SJCRH30 (cell line): Measurements from ENCODE around the gene FANCC. TPM values are rescaled to one million over a fixed set of nuclear protein-coding genes. Genes with fewer than 3 reads are reported as not detected.
"Not testable (repeated sequence)": the region's sequence is repeated elsewhere in the genome, so short reads cannot be mapped to it uniquely, and the experiment has no call there.

Experiments used
- DNase-seq, 2 experiments: peaks; one replicate each; pipeline ENCODE4 v3.0.0-alpha.2; 2015 to 2020
- H3K27ac ChIP-seq: fragments of 250-450 bp; sonication (Bioruptor Pico); 2 replicates; pipeline ENCODE4 v1.5.1; 2020; ENCODE audit warnings: mild to moderate bottlenecking, moderate library complexity
- H3K27me3 ChIP-seq: fragments of 250-450 bp; sonication (Bioruptor Pico); 2 replicates; pipeline ENCODE4 v1.5.1; 2020; ENCODE audit warnings: mild to moderate bottlenecking, moderate library complexity
- H3K36me3 ChIP-seq: fragments of 250-450 bp; sonication (Bioruptor Pico); 2 replicates; pipeline ENCODE4 v1.5.1; 2020; ENCODE audit warnings: mild to moderate bottlenecking, moderate library complexity
- H3K4me1 ChIP-seq: fragments of 250-450 bp; sonication (Bioruptor Pico); 2 replicates; pipeline ENCODE4 v1.5.1; 2020; ENCODE audit warnings: mild to moderate bottlenecking, moderate library complexity
- H3K4me3 ChIP-seq: fragments of 250-450 bp; sonication (Bioruptor Pico); 2 replicates; pipeline ENCODE4 v1.5.1; 2020; ENCODE audit warnings: mild to moderate bottlenecking, moderate library complexity
- H3K9me3 ChIP-seq: fragments of 250-450 bp; sonication (Bioruptor Pico); replicated peaks from 2 replicates; pipeline ENCODE4 v1.5.1; 2020; ENCODE audit warnings: mild to moderate bottlenecking, moderate library complexity
- total RNA-seq: library from RNA; depleted of rRNA; stranded (reverse); fragments of >200 nt; shearing (Covaris generic); gene quantifications from 2 replicates; pipeline ENCODE4 v1.2.3, GENCODE V29; 2014

The FANCC gene
- total RNA-seq, 1 experiment from 2014 or later = 28.7 TPM

DNA sequence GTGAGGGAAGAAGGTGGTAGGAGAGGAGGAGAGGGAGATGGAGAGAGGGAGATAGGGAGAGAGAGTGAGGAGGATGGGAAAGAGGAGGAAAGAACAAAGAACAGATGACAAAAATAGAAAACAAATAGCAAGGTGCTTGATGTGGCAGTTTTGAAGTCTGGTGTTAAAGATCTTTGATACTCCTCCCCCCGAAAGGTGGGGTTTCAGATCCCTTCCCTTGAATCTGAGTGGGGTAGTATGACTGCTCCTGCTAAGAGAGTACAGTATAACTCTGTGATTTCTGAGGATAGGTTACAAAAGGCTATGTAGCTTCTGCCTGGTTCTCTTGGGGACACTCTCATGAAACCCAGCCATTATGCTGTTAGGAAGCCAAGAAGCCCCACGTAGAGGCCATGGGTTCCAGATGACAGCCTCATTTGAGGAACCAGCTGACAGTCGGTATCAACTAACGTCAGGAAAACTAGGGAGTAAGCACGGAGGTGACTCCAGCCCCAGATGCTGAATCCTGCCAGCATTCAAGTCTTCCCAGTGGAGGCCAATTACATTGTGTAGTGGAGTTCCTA, 102.1 kb downstream of the FANCC start:
- no peaks in the 10 kb centered on the region for H3K36me3 ChIP-seq
- no peak for DNase-seq
- no peaks in the 10 kb centered on the region; the same call in 1 of the 2 replicates for H3K9me3 ChIP-seq
- H3K27me3 ChIP-seq = no peaks in the 10 kb centered on the region
- no peak overlapping the region for H3K4me3 ChIP-seq
- no peak overlapping the region for H3K27ac ChIP-seq
- peaks cover 5% of the 10 kb centered on the region; the same call in 1 of the 2 replicates for H3K4me1 ChIP-seq

DNA sequence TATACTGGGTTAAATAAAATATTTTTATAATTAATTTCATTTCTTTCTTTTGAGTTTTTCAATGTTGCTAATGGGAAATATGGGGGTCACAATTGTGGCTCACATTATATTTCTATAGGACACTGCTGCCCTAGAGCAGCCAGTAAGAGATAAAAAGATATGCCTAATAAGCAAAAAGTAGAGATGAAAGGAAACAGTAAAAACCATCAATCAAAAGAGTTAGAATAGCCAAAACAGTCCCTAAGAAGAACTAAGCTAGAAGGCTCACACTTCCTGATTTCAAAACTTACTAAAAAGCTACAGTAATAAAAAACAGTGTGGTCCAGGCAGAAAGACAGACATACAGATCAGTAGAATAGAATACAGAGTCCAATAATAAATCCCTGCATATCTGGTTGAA, 104.4 kb downstream of the FANCC start:
- H3K4me1 ChIP-seq = no peaks in the 10 kb centered on the region
- no peak overlapping the region for H3K4me3 ChIP-seq
- DNase-seq = no peak
- no peaks in the 10 kb centered on the region for H3K9me3 ChIP-seq
- no peaks in the 10 kb centered on the region for H3K27me3 ChIP-seq
- no peak overlapping the region for H3K27ac ChIP-seq
- H3K36me3 ChIP-seq = no peaks in the 10 kb centered on the region

DNA sequence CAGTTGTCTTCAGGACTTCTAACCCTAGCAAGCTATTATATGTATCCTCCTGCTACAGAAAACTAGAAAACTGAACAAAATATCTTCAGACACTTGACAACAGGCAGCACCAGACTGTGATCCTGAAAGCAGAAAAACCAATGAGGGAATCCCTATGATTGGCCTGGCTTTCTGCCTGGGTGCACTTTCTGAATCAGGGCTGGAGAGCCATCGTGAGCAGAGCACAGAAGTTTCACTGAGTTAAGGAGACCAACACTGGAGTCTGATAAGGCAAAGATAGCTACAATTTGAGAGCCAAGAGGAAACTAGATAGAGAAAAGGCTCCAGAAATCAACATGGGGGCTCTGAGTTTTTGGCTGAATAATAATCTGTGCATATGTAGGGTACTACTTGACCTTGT, 106.5 kb downstream of the FANCC start:
- peaks cover under 1% of the 10 kb centered on the region; the same call in 1 of the 2 replicates for H3K4me1 ChIP-seq
- H3K4me3 ChIP-seq = no peak overlapping the region
- H3K27me3 ChIP-seq = no peaks in the 10 kb centered on the region
- H3K27ac ChIP-seq = no peak overlapping the region
- no peaks in the 10 kb centered on the region for H3K9me3 ChIP-seq
- DNase-seq = no peak
- no peaks in the 10 kb centered on the region for H3K36me3 ChIP-seq

DNA sequence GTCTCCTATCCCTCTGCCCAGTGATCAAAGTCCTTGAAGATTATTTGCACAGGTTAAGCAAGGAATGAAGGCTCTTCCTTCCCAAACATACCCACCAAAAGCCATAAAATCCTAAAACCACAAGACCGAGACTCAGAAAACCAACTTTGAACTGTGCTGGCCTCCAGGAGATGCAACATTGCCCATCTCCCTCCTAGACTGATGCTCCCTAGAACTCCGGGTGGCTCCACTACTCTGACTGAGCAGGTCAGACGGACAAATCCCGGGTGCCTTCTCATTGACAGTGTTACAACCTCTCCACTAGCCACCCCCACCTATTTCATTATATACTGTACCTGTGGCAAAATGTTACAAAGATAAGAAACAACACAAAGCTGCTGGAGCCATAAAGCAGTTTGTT, 110.1 kb downstream of the FANCC start:
- no peaks in the 10 kb centered on the region for H3K36me3 ChIP-seq
- DNase-seq = no peak
- H3K9me3 ChIP-seq = no peaks in the 10 kb centered on the region
- H3K4me1 ChIP-seq = peaks cover 19% of the 10 kb centered on the region
- H3K27ac ChIP-seq = no peak overlapping the region
- no peaks in the 10 kb centered on the region for H3K27me3 ChIP-seq
- H3K4me3 ChIP-seq = no peak overlapping the region

DNA sequence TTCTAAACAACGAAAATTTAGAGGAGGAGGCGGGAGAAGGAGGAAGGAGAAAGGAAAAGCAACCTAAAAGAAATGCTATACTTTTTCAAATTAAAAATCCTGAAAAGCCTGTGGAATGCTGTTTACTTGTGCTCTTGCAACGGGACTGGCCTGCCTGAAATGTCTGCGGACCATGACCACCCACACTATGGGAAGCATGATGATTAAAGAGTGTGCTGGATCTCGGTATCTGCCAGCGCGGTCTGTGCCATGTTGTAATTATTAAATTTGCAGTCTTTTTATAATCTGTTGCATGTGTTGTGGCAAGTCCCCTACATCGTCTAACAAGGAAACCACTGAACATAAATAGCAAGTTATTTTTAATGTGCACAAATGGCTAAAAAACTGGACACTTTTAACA, 111.4 kb downstream of the FANCC start:
- Histone ChIP-seq H3K4me1 (peaks cover 19% of the 10 kb centered on the region), H3K9me3 (no peaks in the 10 kb centered on the region), H3K4me3 (peak overlapping the region; percentile 22), H3K27me3 (no peaks in the 10 kb centered on the region), H3K36me3 (no peaks in the 10 kb centered on the region), H3K27ac (peak overlapping the region; percentile 47; the same call in 1 of the 2 replicates)
- DNase-seq = peak; percentile 58 to 63

DNA sequence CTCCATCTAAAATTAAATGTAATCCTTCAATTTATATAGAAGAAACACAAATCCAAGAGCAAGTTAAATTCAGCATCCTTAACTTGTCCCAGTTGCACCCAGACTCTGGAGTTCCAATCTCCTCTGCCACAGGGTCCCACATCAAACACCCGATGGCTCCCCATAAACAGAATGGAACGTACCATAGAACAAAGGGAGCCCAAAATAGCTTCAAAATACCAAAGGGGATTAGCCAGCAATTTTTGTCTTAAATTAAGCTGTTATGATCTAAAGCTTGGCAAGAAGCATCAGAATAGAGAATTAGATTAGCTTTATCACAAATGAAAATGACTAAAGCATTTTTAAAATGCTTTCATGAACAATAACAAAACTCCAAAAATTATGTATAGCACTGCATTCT, 112.8 kb downstream of the FANCC start:
- no peak overlapping the region for H3K27ac ChIP-seq
- no peak for DNase-seq
- H3K4me3 ChIP-seq = no peak overlapping the region
- H3K9me3 ChIP-seq = no peaks in the 10 kb centered on the region
- peaks cover 19% of the 10 kb centered on the region for H3K4me1 ChIP-seq
- no peaks in the 10 kb centered on the region for H3K27me3 ChIP-seq
- no peaks in the 10 kb centered on the region for H3K36me3 ChIP-seq

DNA sequence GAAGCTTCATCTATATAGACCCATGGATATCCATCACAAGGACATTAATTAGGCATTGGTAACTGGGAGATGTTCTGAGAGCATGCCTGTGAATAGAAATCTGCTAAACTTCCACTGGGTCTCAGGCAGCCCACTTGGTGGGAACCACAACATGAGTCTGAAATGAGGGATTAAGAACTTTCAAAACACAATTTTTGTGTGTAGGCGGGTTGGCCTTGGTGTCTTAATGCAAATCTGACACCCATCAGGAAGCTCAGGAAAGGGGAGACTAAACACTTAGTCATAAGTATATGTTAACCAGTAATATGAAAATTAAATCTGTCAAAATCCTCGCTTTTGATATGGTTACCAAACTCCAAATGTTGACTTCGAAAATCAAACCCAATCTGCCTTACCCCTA, 113.2 kb downstream of the FANCC start:
- no peak for DNase-seq
- Histone ChIP-seq H3K4me1 (peaks cover 19% of the 10 kb centered on the region), H3K27ac (no peak overlapping the region), H3K27me3 (no peaks in the 10 kb centered on the region), H3K9me3 (no peaks in the 10 kb centered on the region), H3K36me3 (no peaks in the 10 kb centered on the region), H3K4me3 (no peak overlapping the region)

DNA sequence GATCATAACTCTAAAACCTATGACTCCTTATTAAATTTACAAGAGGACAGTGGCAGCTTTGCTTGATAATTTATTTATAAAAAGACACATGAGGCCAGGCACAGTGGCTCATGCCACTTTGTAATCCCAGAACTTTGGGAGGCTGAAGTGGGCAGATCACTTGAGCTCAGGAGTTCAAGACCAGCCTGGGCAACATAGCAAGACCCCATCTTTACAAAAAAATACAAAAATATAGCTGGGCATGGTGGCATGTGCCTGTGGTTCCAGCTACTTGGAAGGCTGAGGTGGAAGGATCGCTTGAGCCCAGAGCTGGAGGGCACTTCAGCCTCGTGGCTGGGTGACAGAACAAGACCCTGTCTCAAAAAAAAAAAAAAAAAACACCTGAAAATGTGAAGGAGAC, 114.5 kb downstream of the FANCC start:
- not testable (repeated sequence) for H3K36me3 ChIP-seq, H3K9me3 ChIP-seq, H3K27me3 ChIP-seq, H3K27ac ChIP-seq, DNase-seq, H3K4me3 ChIP-seq
- H3K4me1 ChIP-seq = peaks cover 23% of the 10 kb centered on the region

DNA sequence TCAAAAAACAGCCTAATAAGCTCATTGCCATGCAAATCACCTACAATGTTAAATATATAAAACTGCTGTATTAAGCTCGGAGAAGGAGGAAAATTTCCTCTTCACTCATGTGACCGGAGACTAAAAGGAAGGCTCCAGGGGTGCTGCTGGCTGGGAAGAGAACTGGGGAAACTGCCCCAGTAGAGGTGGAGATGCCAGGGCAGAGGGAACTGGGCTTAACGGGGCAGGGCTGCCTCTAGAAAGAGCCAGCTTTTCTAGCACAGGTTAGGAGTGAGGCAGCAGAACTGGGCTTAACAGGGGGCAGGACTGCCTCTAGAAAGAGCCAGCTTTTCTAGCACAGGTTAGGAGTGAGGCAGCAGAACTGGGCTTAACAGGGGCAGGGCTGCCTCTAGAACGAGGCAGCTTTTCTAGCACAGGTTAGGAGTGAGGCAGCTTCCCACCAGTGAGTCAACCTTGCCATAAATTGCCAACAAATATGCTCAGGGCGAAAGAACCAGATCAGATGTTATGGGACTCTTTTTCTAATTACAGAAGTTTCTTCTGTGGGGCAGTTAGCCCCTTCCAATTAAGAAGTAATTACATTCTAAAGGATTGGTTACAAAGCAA, 115.3 kb downstream of the FANCC start:
- Histone ChIP-seq H3K27ac (no peak overlapping the region), H3K27me3 (no peaks in the 10 kb centered on the region), H3K9me3 (no peaks in the 10 kb centered on the region), H3K4me1 (peaks cover 31% of the 10 kb centered on the region), H3K4me3 (no peak overlapping the region), H3K36me3 (no peaks in the 10 kb centered on the region)
- DNase-seq = no peak

DNA sequence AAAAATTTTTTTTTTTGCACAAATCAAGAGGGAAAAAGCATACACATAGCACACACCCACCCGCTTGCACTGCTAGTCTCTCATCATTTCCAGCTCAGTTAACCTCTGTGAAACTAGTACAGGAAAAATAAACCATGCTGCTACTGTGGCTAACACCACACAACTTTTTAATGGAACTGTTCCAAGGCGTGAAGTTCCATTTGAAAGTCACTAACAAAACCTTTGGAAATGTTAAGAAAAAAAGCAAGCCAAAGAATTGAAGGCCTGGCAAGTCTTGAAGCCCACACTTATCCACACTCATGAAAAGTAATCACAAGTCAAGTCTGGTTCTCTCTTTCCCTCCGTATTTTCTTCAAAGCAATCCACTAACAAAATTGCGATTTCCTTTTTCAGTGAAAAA, 116.3 kb downstream of the FANCC start:
- Histone ChIP-seq H3K36me3 (no peaks in the 10 kb centered on the region), H3K4me3 (no peak overlapping the region), H3K27me3 (no peaks in the 10 kb centered on the region), H3K27ac (no peak overlapping the region), H3K9me3 (no peaks in the 10 kb centered on the region), H3K4me1 (peaks cover 32% of the 10 kb centered on the region)
- DNase-seq = no peak

DNA sequence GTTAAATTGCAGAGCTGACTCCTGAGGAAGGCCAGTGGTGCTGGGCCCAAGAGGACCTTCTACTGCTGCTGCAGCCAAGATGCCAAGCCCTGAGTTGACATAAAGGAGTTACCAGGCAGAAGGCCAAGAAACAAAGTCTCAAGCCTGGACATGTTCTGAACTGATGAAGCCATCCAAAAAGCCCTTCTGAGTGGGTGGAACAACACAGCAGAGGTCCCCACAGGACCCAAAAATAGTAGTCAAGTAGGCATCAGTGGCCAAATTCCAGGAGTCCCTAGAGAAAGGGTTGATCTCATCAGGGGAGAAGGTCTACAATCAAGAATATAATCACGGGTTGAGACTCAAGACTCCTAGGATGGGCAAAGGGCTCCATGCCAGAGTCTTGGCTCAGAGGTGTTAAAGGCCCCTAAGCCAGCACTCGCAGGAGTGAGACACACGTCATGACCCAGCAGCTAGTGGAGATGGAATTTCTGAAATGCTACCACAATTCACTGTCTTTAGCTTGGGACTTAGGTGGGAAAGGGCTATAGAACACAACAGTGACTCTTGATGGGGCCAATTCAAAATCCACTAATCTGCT, 119.7 kb downstream of the FANCC start:
- H3K9me3 ChIP-seq = no peaks in the 10 kb centered on the region
- H3K27me3 ChIP-seq = no peaks in the 10 kb centered on the region
- no peak overlapping the region for H3K27ac ChIP-seq
- H3K36me3 ChIP-seq = no peaks in the 10 kb centered on the region
- H3K4me1 ChIP-seq = peaks cover 13% of the 10 kb centered on the region
- H3K4me3 ChIP-seq = no peak overlapping the region
- peak; percentile 23 to 31 for DNase-seq

DNA sequence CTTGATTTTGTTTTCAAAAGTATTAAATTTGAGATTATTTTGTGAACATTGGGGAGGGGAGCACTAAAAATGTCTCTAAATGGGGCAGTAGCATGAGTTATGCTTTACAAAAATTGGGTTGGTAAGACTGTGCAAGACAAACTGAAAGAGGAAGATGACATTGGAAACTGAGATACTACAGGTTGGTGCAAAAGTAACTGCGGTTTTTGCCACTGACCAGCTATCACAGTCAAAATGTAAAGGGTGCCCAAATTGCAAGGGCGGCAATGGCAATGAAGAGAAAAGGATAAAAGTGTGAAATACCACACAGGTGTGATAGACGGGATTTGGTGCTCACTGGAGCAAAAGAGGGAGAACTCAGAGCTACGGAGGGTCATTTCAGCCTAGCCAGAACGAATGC, 124.0 kb downstream of the FANCC start:
- Histone ChIP-seq H3K9me3 (no peaks in the 10 kb centered on the region), H3K27ac (no peak overlapping the region), H3K27me3 (no peaks in the 10 kb centered on the region), H3K4me1 (peaks cover 24% of the 10 kb centered on the region), H3K4me3 (no peak overlapping the region), H3K36me3 (no peaks in the 10 kb centered on the region; the same call in 1 of the 2 replicates)
- DNase-seq = no peak

DNA sequence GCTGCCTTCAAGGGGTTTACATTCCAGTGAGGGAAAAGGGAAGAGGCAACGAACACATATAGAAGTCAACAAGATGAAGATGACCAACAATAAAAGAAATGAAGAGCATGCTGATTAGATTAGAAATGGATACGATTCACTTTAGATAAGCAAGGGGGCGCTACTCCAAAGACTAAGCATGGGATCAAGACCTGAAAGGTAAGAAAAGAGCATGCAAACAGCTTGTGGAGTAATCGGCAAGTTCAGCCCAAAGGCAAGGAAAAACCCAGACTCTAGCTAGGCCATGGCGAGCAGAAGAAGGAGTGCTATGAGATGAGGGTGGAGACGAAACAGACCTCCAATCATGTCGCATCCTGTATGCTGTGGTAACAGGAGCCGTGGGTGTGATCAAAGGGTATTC, 124.4 kb downstream of the FANCC start:
- H3K36me3 ChIP-seq = no peaks in the 10 kb centered on the region; the same call in 1 of the 2 replicates
- H3K27ac ChIP-seq = no peak overlapping the region
- H3K9me3 ChIP-seq = no peaks in the 10 kb centered on the region
- no peak for DNase-seq
- H3K4me1 ChIP-seq = peaks cover 24% of the 10 kb centered on the region
- no peak overlapping the region for H3K4me3 ChIP-seq
- no peaks in the 10 kb centered on the region for H3K27me3 ChIP-seq

DNA sequence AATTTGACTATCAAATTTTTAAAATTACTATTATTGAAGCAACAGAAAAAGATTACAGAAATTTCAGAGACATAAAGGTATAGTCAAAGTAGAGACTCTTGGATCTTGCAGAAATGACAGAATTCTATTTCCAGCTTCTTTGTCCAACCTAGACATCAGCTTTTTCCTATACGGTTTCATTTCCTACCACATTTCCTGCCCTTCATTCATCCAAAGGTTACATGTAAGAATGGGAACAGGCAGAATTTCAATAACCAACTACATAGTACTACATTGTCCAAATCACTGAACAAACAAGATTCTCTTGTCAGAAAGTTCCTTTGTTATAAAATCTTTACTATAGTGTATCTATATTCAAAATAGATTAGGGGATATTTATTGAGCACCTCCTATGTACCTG, 124.9 kb downstream of the FANCC start:
- H3K27ac ChIP-seq = no peak overlapping the region
- peaks cover 19% of the 10 kb centered on the region for H3K4me1 ChIP-seq
- no peaks in the 10 kb centered on the region for H3K9me3 ChIP-seq
- H3K4me3 ChIP-seq = no peak overlapping the region
- DNase-seq = no peak
- no peaks in the 10 kb centered on the region for H3K27me3 ChIP-seq
- H3K36me3 ChIP-seq = no peaks in the 10 kb centered on the region; the same call in 1 of the 2 replicates

DNA sequence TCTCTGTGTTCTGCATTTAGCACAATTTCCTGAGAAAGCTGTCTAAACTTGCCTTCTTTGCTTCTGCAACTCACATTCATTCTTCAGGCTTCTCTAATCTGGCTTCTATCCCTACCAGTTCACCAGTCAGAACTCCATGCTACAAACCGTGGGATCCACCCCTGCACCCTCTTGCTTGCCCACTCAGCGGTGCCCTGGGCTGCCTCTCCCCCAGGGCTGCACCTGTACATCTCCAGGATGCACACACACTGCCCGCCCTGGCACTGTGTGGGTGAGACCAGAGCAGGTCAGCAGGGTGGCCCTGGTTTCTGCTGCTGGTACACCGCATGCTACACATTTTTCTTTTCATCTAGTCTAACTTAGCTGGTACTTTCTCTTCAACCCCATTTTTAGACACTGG, 127.1 kb downstream of the FANCC start:
- H3K9me3 ChIP-seq = no peaks in the 10 kb centered on the region
- H3K27ac ChIP-seq = peak overlapping the region; percentile 33; the same call in 1 of the 2 replicates
- DNase-seq = no peak
- no peaks in the 10 kb centered on the region for H3K27me3 ChIP-seq
- H3K4me1 ChIP-seq = peaks cover 14% of the 10 kb centered on the region
- H3K4me3 ChIP-seq = no peak overlapping the region
- no peaks in the 10 kb centered on the region; the same call in 1 of the 2 replicates for H3K36me3 ChIP-seq
